Measurements from ENCODE around the gene SFRP5.

GRCh38 chr10:97757471-97757870, 14.3 kb downstream of the SFRP5 start:
- TF ChIP-seq CTCF (IDR thresholded peaks at IDR 0.05; ENCODE audit: extremely low read depth in 1 of 2, insufficient read depth in 1 of 2, low read depth in 1 of 2, low read length in 2 of 2) (no peak), POLR2AphosphoS5 (IDR thresholded peaks at IDR 0.05; ENCODE audit: insufficient read depth, low read depth, low read length) (no peak), MYC (IDR thresholded peaks at IDR 0.05; ENCODE audit: low read depth, low read length) (no peak), POLR2A (IDR thresholded peaks at IDR 0.05; ENCODE audit: low read depth, low read length) (no peak), EZH2 (IDR thresholded peaks at IDR 0.05; ENCODE audit: borderline replicate concordance, low read depth, low read length, severe bottlenecking) (no peak), GATA2 (IDR thresholded peaks at IDR 0.05; ENCODE audit: insufficient read depth, insufficient read length, low read depth, low read length) (no peak), JUN (IDR thresholded peaks at IDR 0.05; ENCODE audit: borderline replicate concordance, insufficient read depth, insufficient read length, low read depth) (no peak), FOS (IDR thresholded peaks at IDR 0.05; ENCODE audit: borderline replicate concordance, insufficient read depth, low read length) (no peak)
- TF ChIP-seq, protein P1, sequence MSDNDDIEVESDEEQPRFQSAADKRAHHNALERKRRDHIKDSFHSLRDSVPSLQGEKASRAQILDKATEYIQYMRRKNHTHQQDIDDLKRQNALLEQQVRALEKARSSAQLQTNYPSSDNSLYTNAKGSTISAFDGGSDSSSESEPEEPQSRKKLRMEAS (IDR thresholded peaks at IDR 0.05; ENCODE audit: insufficient read depth, insufficient read length) = no peak

Measured in endothelial cell of umbilical vein (primary cell).